ENCODE measurements around the gene MYCT1. TPM values are rescaled to one million over a fixed set of nuclear protein-coding genes. Genes with fewer than 3 reads are reported as not detected.
"Not testable (repeated sequence)": the region's sequence is repeated elsewhere in the genome, so short reads cannot be mapped to it uniquely, and the experiment has no call there.

Gene MYCT1, protein sequence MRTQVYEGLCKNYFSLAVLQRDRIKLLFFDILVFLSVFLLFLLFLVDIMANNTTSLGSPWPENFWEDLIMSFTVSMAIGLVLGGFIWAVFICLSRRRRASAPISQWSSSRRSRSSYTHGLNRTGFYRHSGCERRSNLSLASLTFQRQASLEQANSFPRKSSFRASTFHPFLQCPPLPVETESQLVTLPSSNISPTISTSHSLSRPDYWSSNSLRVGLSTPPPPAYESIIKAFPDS
- 3.1 TPM for total RNA-seq (ENCODE audit: insufficient read depth, low replicate concordance)

GRCh38 chr6:152697634-152698033, at the start of gene MYCT1:
Gene MYCT1, plus strand, starts transcription at chr6:152697897. Its CDS starts 6 bp downstream, at chr6:152697903.
- DNase-seq (ENCODE audit: low spot score), result peak; percentile 36

DNA sequence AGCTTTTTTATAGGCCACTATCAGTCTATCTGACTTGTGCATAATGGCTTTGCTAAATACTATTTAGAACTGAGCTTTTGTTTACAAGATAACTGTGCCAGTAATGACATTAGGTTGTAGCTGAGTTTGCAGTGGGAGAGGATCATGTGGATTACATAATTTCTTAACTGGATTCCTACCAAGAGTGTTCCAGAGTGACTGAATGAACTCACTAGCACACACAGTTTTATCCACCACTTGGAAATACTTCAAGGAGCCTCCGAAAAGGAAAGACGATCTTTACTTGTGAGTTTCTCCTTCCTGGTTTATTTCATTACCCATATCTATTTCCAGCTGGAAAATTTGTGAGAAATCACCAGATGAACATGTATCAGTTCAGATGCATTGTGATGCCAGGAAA, 49.6 kb upstream of the MYCT1 start:
- peak; percentile 88 for DNase-seq (ENCODE audit: low spot score)

DNA sequence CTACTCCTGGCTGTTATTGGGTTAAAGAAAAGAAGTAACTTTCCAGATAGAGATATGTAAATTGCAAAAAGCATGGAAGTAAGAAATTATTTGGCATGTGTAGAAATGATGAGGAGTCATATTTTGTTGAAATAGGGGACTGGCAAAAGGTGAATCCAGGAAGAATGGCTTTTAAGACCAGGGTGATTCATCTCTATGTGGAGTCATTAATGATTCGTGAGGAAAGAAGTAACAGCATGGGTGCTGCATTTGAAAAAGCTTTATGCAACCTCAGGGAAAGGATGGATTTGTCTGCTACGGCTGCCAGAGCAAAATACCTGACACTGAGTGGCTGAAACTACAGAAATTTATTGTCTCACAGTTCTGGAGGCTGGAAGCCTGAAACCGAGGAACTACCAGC, 45.7 kb upstream of the MYCT1 start:
- no peak for DNase-seq (ENCODE audit: low spot score)

GRCh38 chr6:152661776-152662175, 35.9 kb upstream of the MYCT1 start:
- DNase-seq (ENCODE audit: low spot score), result no peak

DNA sequence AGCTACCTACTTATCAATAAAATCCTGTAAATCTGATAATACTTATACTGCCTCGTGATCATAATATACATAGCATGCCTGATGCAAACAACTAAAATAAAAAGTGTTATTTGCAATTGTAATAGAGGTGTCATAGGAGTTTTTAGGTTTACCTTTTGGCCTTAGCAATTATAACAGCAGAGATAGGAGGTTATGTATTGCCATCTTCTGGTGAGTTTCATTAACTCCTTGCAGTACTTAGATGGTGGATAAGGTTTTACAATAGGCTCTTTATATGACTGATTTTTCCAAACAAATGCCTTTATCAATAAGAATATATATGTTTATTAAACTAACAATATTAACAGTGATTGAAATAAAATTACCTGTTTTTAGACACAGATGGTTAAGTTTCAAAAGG, 27.8 kb upstream of the MYCT1 start:
- peak; percentile 25 for DNase-seq (ENCODE audit: low spot score)

GRCh38 chr6:152671171-152671570, 26.5 kb upstream of the MYCT1 start:
- no peak for DNase-seq (ENCODE audit: low spot score)

GRCh38 chr6:152673236-152673635, 24.5 kb upstream of the MYCT1 start:
- no peak for DNase-seq (ENCODE audit: low spot score)

DNA sequence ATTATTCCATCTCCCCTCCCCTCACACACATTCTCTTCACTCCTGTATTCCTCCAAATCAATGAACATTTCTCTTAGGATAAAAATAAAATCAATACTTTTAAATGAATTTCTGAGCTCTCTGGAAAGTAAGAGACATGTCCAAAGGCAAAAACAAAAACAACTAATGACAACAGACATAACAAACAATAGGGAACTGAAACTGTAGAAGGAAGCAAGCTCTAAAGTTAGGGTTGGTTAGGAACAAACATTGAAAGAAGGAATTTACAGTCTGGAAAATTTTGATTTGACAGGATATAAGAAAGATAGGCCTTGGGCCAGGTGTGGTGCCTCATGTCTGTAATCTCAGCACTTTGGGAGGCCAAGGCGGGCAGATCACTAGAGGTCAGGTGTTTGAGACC, 17.5 kb upstream of the MYCT1 start:
- no peak for DNase-seq (ENCODE audit: low spot score)

DNA sequence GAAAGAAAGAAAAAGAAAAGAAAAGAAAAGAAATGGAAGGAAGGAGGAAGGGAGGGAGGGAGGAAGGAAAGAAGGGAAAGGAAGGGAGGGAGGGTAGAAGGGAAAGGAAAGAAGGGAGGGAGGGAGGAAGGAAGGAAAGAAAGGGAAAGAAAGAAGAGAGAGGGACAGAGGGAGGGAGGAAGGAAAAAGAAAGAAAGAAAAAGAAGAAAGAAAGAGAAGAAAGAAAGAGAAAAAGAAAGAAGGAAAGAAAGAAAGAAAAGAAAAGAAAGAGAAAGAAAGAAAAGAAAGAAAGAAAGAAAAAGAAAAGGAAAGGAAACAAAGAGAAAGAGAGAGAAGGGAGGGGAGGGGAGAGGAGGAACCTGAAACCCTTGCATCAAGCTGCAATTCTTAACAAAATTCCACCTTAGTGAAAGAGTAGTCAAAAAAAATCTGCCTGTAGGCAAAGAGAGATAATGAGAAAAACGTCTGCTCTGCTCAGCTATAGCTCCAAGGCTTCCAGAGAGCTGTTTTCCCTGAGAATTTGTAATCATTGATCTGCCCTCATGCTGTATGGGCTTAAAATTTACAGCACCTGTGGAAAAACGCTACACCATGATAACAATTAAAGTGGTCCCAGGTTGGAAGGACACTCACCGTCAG, 16.7 kb upstream of the MYCT1 start:
- no peak for DNase-seq (ENCODE audit: low spot score)

DNA sequence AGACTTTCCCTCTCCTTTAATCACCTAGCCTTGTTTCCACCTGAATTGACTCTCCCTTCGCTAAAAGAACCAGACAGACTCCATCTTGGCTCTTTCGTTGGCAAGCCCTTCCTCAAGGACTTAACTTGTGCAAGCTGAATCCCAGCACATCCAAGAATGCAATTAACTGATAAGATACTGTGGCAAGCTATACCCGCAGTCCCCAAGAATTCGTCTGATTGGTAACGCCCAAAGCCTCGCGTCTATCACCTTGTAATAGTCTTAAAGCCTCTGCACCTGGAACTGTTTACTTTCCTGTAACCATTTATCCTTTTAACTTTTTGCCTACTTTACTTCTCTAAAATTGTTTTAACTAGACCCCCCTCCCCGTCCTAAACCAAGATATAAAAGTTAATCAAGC, 15.6 kb upstream of the MYCT1 start:
- DNase-seq (ENCODE audit: low spot score), result no peak

- not testable (repeated sequence) for DNase-seq (ENCODE audit: low spot score)
Measured at GRCh38 chr6:152682935-152683334, 14.8 kb upstream of the MYCT1 start.

- DNase-seq (ENCODE audit: low spot score), result no peak
Measured at GRCh38 chr6:152685819-152686218, 11.9 kb upstream of the MYCT1 start.

DNA sequence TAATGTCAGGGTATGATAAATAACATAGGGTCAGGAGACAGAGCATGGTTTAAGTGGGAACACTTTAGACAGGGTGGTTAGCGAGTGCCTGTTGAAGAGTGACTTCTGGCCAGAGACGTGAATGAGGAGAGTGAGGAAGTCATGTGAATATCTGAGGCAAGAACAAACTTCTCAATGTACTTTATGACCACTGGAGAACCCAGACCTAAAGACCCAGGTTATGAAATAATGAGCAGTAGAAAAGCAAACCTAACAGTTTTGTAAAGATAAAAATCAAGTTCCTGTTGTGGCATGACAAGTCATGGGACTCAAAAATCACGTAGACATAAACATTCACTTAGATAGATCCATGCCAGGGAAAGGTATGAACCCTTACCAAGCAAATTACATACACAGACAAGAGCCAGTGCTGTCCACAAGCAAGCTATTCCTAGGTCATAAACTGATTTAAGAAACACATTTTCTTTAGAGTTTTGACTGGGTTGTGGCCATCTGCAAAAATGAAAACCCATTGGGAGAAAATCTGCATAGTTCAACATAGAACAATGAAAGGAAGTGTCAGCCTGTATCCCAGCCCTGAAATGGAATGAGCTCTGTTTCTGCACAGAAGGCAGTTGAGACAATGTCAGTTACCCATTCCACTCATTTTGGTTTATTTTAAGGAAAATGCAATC, 2.2 kb upstream of the MYCT1 start:
- DNase-seq (ENCODE audit: low spot score), result peak; percentile 14

- DNase-seq (ENCODE audit: low spot score), result peak; percentile 36
Measured at GRCh38 chr6:152696522-152696921, 1.2 kb upstream of the MYCT1 start.

- DNase-seq (ENCODE audit: low spot score), result no peak
Measured at GRCh38 chr6:152698692-152699091, 995 bp downstream of the MYCT1 start.

DNA sequence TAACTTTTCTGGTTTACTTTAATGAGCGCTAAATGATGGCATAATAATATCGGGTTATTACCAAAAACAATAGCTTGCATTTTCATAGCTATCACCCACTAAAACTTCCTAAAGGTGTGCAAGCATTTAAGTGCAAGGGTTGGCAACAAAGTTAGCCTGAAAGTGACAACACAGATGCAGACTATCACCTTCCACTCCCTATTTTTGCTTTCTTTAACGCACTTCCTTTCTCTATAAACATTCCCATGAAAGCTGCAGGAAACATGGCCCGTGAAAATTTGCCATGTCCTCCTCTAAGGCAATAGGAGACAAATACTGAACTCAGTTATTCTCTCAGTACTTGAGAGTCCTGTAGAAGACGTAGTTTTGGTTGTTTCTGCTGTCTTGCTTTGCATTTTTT, 2.7 kb downstream of the MYCT1 start:
- no peak for DNase-seq (ENCODE audit: low spot score)

GRCh38 chr6:152701081-152701862, 3.6 kb downstream of the MYCT1 start:
- peak; percentile 11 for DNase-seq (ENCODE audit: low spot score)

DNA sequence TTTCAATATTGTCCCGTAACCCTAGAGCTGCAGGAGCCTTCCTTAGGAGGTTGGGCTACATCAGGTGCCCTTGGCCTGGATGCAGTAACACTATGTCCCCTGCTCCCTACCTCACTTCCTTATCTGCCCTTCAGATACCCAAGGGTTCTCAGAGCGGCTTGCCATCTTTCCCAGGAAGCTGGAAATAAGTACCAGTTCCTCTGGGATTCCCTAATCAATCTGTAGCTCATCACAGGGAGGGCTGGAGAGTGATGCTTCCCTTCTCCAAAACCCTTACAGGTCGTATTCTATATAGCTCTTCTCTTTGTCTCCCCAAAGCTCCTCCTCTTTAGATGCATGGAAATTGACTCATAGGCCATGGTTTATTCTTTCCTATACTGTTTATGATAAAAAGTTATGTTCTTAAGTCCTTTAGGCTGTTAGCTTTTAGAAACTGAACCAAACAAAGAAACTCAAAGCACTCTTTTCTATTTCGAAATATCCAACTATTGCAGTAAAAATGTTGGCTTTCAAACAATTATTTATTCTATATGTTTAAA, 4.2 kb downstream of the MYCT1 start:
- DNase-seq (ENCODE audit: low spot score), result no peak

DNA sequence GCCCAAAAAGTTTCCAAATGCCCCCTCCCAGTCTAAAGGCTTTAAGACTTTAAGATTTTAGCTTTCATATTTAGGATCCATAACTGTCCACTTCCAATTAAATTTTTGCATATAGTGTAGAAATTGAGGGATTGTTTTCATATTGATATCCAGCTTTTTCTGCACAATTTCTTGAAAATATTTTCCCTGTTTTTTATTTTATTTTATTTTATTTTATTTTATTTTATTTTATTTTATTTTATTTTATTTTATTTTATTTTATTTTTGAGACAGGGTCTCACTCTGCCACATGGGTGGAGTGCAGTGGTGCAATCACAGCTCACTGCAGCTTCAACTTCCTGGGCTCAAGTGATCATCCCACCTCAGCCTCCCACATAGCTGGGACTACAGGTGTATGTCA, 6.1 kb downstream of the MYCT1 start:
- DNase-seq (ENCODE audit: low spot score), result not testable (repeated sequence)

GRCh38 chr6:152705327-152705726, 7.6 kb downstream of the MYCT1 start:
- no peak for DNase-seq (ENCODE audit: low spot score)

DNA sequence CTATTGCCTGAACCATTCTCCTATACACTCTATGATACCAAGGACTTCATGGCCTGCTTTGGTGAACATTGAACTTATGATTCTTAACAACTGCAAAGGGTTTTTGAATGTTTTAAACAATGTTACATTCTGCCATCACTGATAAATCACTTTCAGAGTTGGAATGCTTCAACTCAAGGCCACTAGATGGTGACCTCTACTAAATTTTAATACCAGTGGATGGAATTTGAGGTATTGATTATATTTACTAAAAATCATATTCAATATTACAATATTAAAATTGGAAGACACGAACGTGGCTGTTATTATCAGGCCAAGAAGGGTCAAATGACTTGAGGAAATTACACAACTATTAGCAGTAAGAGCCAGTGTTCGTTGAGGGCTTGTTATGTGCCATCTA, 18.6 kb downstream of the MYCT1 start:
- DNase-seq (ENCODE audit: low spot score), result no peak

- no peak for DNase-seq (ENCODE audit: low spot score)
Measured at GRCh38 chr6:152720974-152721373, 23.3 kb downstream of the MYCT1 start.
